DMS153 treated with DMSO at 0.1 percent for 48 hours (cell line): Measurements from ENCODE around the gene DDX28.

Experiments
- DNase-seq: peaks from one replicate; lab custom pipeline; 2025; ENCODE audit not compliant: unreplicated experiment; lab: John Stamatoyannopoulos, UW

The DDX28 gene

DNA sequence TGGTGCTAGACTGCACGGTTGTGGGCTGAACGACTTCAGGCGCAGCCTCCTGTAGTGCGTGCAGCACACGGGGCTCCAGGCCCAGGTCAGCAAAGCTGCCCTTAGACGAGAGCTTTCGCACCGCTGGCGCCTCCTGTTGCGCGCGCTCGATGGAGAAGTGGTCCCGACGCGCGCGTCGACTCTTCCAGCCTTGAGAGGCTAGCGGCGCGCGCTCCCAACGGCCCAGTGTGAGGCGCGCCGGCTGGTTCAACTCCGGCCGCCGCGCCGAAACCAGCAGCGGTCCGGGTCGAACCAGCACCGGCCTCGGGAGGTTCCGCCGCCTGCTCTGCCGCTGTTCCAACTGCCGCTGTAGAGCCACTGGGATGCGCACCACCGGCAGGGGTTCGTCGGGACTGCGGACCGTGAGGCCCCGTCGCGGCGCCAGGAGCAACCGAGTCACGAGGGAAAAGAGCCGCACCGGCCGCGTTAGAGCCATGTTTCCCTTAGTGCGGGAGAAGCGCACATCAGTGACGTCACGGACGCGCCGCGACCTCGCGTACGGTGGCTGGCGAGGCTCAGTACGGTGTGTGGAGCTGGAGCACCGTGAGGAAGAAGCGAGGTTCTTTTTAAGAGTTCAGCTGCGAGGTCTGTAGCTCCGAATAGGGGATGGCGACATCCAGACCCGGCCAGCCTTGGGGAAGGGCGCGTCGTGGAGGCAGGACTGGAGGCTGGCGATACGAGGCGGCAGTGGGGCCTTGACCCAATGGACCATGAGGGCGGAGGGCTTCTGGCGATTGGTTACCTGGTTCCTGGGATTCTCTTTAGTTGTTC is at the start of gene DDX28, which contains the start of gene DUS2:
Gene DDX28 (minus strand): TSS at position 505 of the 810 bp plus-strand sequence. CDS start 30 bp downstream, at position 475.
Gene DUS2 (plus strand): TSS at position 557 of the 810 bp plus-strand sequence. CDS start 14,740 bp downstream, outside the sequence.
- peak; percentile 63 for DNase-seq

- no peak for DNase-seq
Measured at GRCh38 chr16:68072038-68072695, 49.1 kb upstream of the DDX28 start.

- DNase-seq = no peak
Measured at GRCh38 chr16:68071518-68071901, 48.5 kb upstream of the DDX28 start.

GRCh38 chr16:68070806-68071517 is 47.9 kb upstream of the DDX28 start:
- no peak for DNase-seq

DNA sequence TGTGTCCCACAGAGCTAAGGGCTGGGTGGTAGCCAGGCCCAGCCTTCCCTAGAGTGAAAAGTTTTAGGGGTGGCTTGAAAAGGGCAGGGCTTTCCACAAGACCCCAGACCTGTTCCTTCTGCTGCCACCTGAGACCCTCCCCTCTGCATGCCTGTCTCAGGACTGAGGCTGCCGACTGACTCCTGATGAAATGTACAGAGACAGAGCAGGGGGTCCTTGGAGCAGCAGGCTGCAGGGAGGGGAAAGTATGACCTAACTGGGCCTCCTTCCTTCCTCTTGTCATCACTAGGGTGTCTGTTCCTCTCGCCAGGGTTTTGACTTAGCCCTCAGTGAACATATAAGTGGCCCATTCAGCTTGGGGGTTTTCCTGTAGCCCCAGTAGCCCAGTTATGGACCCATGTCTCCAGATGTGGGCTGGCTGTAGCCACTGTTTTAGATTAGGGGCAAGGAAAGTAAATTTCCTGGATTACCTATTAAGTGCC is 47.3 kb upstream of the DDX28 start:
- no peak for DNase-seq

GRCh38 chr16:68069511-68070248 is 46.6 kb upstream of the DDX28 start:
- no peak for DNase-seq

- DNase-seq = no peak
Measured at GRCh38 chr16:68068926-68069325, 45.9 kb upstream of the DDX28 start.

DNA sequence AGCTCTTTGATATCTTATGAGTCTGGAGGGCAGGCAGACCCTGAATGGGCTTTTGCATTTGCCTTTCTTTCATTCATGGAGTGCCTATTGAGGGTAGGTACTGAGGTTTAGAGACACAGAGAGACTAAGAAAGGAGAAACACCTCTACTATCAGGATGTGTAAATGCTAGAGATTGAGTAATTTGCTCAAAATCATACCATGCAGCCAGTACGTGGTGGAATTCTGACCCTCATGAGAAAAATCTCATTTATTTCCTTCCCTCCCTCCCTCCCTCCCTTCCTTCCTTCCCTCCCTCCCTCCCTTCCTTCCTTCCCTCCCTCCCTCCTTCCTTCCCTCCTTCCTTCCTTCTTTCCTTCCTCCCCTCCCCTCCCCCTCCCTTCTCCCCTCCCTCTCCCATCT is 43.7 kb upstream of the DDX28 start:
- DNase-seq = no peak

GRCh38 chr16:68065716-68066305 is 42.8 kb upstream of the DDX28 start:
- DNase-seq = no peak

DNA sequence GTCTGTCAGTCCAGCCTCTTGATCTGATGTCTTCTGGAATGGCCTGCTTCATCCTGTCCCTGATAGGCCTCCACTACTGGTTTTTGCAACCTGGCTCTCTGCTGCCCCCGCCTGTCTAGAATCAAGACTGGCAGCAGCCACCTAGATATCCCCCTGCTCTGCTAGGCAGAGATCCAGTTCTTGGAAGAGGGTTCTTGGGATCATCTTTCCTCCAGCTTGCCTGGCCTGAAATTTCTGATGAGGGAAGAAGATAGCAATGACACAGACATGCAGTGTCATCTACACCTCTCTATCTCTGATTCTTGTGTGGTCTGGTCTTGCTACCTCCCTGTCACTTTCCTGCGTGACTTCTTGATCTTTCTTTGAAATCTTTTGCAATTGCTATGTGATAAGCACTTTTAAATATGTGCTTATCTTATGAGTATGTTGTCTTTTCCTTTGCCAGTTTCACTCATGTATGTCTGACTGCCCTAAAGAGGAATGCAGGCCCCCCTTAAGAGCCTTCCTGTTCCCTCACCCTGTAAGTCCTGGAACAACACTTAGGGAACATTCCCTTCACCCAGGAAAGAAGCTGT is 41.8 kb upstream of the DDX28 start:
- peak; percentile 26 for DNase-seq

DNA sequence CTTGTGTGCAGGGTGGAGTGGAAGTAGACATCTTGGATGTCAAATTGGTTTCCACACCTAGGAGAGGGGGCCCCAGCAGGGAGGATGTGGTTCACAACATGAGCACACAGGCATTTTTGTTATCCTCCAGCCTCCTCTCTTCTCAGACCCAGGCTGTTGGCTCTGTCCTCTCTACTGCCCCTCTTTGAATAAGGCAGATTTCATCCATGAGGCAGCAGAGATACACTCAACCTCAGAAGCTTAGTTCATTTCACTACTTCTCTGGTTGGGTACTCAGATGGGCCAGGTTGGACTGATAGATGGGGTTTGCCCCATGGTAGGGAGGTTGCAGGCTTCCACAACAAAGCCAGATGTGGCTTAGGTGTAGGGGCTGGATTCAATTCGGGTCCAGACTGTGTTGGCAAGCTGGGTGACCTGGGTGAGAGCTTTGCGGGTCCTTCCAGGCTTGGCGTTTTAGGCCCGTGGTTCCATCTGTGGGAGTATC is 39.9 kb upstream of the DDX28 start:
- DNase-seq = no peak

DNA sequence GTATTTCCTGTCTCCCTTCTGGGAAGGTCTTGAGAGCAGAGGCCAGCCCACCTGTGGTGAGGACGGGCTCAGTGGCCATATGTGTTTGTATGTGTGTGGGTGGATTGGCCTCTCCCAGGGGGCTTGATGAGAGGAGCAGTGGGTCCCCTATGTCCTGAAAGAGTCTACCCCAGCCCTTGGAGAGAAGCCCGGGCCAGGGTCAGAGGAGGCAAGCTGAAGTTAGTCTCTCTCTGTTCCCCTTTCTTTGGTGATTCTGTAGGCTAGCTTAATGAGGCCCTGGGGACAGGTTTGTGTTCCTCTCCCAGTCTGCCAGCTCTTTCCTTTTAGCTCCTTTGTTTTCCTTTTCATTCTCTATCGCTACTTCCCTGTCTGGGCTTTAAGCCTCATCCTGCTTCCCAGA is 38.4 kb upstream of the DDX28 start:
- no peak for DNase-seq

GRCh38 chr16:68059804-68060203 is 36.8 kb upstream of the DDX28 start:
- no peak for DNase-seq

GRCh38 chr16:68055395-68055794 is 32.4 kb upstream of the DDX28 start:
- no peak for DNase-seq

DNA sequence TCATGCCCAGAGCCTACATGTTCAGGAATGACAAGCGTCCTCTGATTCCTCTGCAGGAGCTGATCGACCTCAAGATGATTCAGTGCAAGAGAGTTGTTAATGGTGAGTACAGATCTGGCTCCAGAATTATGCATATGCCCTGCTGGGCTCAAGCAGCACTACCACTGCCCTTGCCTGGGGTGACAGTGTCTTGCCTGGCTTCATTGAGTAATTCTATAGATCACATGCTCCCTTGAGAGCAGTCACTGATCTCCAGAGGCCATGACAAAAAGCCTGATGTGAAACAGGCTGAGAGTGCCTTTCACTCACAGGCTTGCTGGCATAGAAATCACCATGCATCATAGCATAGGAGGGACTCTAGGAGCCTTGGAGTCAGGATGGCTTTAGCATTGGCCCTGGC is 26.4 kb upstream of the DDX28 start:
- DNase-seq = no peak

DNA sequence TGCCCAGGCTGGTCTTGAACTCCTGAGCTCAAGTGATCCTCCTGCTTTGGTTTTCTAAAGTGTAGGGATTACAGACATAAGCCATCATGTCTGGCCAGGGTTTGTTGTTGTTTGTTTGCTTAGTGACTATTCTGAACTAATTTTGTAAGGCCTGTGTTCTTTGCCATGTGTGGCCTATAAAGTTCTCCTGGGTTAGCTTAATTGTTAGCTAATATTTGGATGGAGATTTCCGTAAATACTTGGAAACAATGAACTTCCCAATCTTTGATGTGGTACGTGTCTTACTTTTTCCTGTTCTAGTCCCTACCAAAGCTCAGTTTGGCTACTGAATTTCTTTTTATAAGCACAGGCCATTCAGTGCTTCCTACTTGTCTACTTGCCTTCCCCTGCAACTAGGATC is 25.0 kb upstream of the DDX28 start:
- no peak for DNase-seq

DNA sequence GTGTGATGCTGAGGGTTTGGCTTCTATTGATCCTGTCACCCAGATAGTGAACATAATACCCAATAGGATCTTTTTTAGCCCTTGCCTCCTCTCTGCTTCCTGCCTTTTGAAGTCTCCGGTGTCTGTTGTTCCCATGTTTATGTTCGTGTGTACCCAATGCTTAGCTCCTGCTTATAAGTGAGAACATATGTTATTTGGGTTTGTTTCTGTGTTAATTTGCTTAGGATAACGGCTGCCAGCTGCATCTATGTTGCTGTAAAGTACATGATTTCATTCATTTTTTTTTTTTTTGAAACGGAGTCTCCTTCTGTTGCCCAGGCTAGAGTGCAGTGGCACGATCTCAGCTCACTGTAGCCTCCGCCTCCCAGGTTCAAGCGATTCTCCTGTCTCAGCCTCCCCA is 23.1 kb upstream of the DDX28 start:
- DNase-seq = no peak

GRCh38 chr16:68041783-68042182 is 18.8 kb upstream of the DDX28 start:
- DNase-seq = no peak

DNA sequence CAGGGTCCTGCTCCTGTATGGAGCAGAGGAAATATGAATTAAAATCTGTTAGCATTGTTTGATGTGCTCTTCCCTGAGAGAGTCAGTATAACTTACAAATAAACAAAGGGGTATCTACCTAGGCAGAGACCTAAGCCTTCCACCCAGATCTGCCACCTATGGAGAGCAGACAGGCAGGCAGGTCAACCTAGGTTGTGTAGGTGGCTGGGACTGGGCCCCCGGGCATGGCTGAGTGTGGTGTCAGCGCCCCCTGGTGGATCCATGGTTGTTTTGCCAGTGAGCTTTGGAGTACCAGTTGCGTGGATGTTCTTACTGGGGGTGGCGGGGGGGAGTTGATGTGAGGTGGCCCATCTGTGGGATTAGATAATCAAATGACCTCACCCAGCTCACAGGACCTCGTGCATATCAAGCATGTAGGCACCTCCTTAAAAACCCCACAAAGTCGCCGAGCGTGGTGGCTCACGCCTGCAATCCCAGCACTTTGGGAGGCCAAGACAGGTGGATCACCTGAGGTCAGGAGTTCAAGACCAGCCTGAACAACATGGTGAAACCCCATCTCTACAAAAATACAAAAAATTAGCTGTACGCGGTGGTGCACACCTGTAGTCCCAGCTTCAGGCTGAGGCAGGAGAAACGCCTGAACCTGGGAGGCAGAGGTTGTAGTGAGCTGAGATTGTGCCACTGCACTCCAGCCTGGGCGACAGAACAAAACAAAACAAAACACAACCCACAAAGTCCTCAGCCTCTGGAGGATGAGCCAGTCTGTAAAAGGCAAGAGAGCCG is 17.7 kb upstream of the DDX28 start:
- DNase-seq = peak; percentile 63
